H1 (cell line): ENCODE results near the gene THADA. TPM values are rescaled to one million over a fixed set of nuclear protein-coding genes. Genes with fewer than 3 reads are reported as not detected.

ENCODE experiments used
- ASH2L ChIP-seq: fragments of 200-600, 300-600 bp; sonication (generic); IDR thresholded peaks from one replicate; pipeline ENCODE4 v1.7.1; 2017; ENCODE audit warnings: low read length
- CTBP2 ChIP-seq: IDR thresholded peaks from 2 replicates; pipeline ENCODE4 v1.7.0; 2011; ENCODE audit warnings: borderline replicate concordance, mild to moderate bottlenecking, moderate library complexity, mixed read lengths, low read length; ENCODE audit not compliant: insufficient read depth, insufficient read length
- EZH2 ChIP-seq: fragments of 200-600 bp; sonication (generic); IDR thresholded peaks from 2 replicates; pipeline ENCODE4 v1.7.1; 2012; ENCODE audit warnings: low read depth, mild to moderate bottlenecking, moderate library complexity, low read length, inconsistent platforms; ENCODE audit not compliant: severe bottlenecking
- KDM4A ChIP-seq: IDR thresholded peaks from one replicate; pipeline ENCODE4 v1.7.1; 2012; ENCODE audit warnings: low read depth, mild to moderate bottlenecking, moderate library complexity, low read length, inconsistent platforms; ENCODE audit not compliant: severe bottlenecking
- NRF1 ChIP-seq: IDR thresholded peaks from 2 replicates; pipeline ENCODE4 v1.6.1; 2011; ENCODE audit warnings: mild to moderate bottlenecking, low read depth, low read length, improper control_type of control experiment
- polyA plus RNA-seq, 7 experiments: library from polyadenylated mRNA; depleted of rRNA in 3 of 7; stranded (reverse) in 5 of 7; unstranded in 2 of 7; fragments of >200 nt in 5 of 7; fragments of 200-250 nt in 2 of 7; gene quantifications; 1 replicate in 5 of 7; 2 replicates in 1 of 7; 4 replicates in 1 of 7; pipeline versions ENCODE4 v1.2.1 to v1.2.3, GENCODE V29; 2011 to 2013; ENCODE audit warnings: missing spikeins in 2 of 7, mixed read lengths in 2 of 7
- total RNA-seq: library from RNA; stranded (reverse); fragmentation: NEBNext Ultra II Directional; extraction: Animal tissue kit (Norgen Biotek cat#: 25700); gene quantifications from 2 replicates; pipeline ENCODE4 v1.2.1, GENCODE V29; 2021

Gene THADA
- total and polyA plus RNA-seq, 2 of the 8 experiments (the other 6 are each of a cell fraction or from before 2014, with no cell fraction given): 22.4 to 26.8 TPM

GRCh38 chr2:43423941-43424261 is 171.9 kb downstream of the THADA start (continued):
- TF ChIP-seq ASH2L (no peak), CTBP2 (no peak), NRF1 (no peak), KDM4A (no peak), EZH2 (no peak)
